HepG2 (cell line): ENCODE results near the gene CISD3. TPM values are rescaled to one million over a fixed set of nuclear protein-coding genes. Genes with fewer than 3 reads are reported as not detected.
A peak's percentile ranks its signal among the peaks of the same experiment; 100 is the strongest.

Experiments
- AGO2 ChIP-seq: fragments of 200-400 bp; formaldehyde crosslinking; optimal IDR thresholded peaks from 2 replicates; pipeline ENCODE3; 2017; ENCODE audit warnings: mild to moderate bottlenecking, low read depth, low read length, moderate library complexity
- ARID5B ChIP-seq: IDR thresholded peaks from 2 replicates; pipeline ENCODE4 v1.4.0; 2020; ENCODE audit warnings: mild to moderate bottlenecking, missing genetic modification reagents
- CBFB ChIP-seq: sonication (generic); formaldehyde crosslinking; IDR thresholded peaks from 2 replicates; pipeline ENCODE4 v1.4.0; 2020; ENCODE audit warnings: missing genetic modification reagents
- CERS6 ChIP-seq: sonication (generic); formaldehyde crosslinking; IDR thresholded peaks from 2 replicates; pipeline ENCODE4 v1.5.0; 2020; ENCODE audit warnings: missing genetic modification reagents
- HNF1A ChIP-seq, 2 experiments: sonication (generic) in 1 of 2; formaldehyde crosslinking in 1 of 2; IDR thresholded peaks; 2 replicates each; pipeline versions ENCODE4 v1.4.0 to v1.6.1; 2016 to 2020; ENCODE audit warnings: borderline replicate concordance in 1 of 2, low read depth in 1 of 2, mild to moderate bottlenecking in 1 of 2, missing genetic modification reagents in 1 of 2
- KMT2A ChIP-seq: sonication (generic); formaldehyde crosslinking; IDR thresholded peaks from 2 replicates; pipeline ENCODE4 v1.4.0; 2020; ENCODE audit warnings: missing genetic modification reagents
- MEIS1 ChIP-seq: sonication (generic); formaldehyde crosslinking; IDR thresholded peaks from 2 replicates; pipeline ENCODE4 v1.9.0; 2021; ENCODE audit warnings: mild to moderate bottlenecking, missing genetic modification reagents, moderate library complexity, borderline replicate concordance
- NFRKB ChIP-seq: fragments of 450-650 bp; IDR thresholded peaks from 2 replicates; pipeline ENCODE4 v1.6.1; 2017
- RBM22 ChIP-seq: fragments of 200-400 bp; formaldehyde crosslinking; optimal IDR thresholded peaks from 2 replicates; pipeline ENCODE3; 2017; ENCODE audit warnings: mild to moderate bottlenecking, low read length, moderate library complexity
- ZBTB44 ChIP-seq: sonication (generic); formaldehyde crosslinking; IDR thresholded peaks from 2 replicates; pipeline ENCODE4 v1.4.0; 2020; ENCODE audit warnings: missing genetic modification reagents
- ZFP1 ChIP-seq: IDR thresholded peaks from 2 replicates; pipeline ENCODE4 v1.6.1; 2016
- ZNF468 ChIP-seq: sonication (generic); formaldehyde crosslinking; IDR thresholded peaks from 2 replicates; pipeline ENCODE4 v1.8.0; 2022; ENCODE audit warnings: mild to moderate bottlenecking, moderate library complexity, missing genetic modification reagents
- polyA plus RNA-seq, 8 experiments: library from polyadenylated mRNA; depleted of rRNA in 3 of 8; stranded (reverse) in 7 of 8; unstranded in 1 of 8; fragments of >200 nt; fragmentation: Illumina TruSeq in 4 of 8; extraction: Trizol in 4 of 8; gene quantifications; 2 replicates each; pipeline versions ENCODE4 v1.2.1 to v1.2.3, GENCODE V29; 2011 to 2016; ENCODE audit warnings: low read depth in 4 of 8, missing spikeins in 1 of 8, mixed read lengths in 1 of 8; ENCODE audit not compliant: insufficient read depth in 1 of 8
- total RNA-seq, 5 experiments: library from RNA; depleted of rRNA; stranded (reverse); fragments of >200 nt; fragmentation: Illumina TruSeq; extraction: Trizol; gene quantifications; 2 replicates each; pipeline ENCODE4 v1.2.3, GENCODE V29; 2016; ENCODE audit warnings: low read depth in 1 of 5

CISD3 gene
- total and polyA plus RNA-seq, 2 of the 13 experiments (the other 11 are each of a cell fraction or from before 2014, with no cell fraction given), result 30.0 to 34.1 TPM

DNA sequence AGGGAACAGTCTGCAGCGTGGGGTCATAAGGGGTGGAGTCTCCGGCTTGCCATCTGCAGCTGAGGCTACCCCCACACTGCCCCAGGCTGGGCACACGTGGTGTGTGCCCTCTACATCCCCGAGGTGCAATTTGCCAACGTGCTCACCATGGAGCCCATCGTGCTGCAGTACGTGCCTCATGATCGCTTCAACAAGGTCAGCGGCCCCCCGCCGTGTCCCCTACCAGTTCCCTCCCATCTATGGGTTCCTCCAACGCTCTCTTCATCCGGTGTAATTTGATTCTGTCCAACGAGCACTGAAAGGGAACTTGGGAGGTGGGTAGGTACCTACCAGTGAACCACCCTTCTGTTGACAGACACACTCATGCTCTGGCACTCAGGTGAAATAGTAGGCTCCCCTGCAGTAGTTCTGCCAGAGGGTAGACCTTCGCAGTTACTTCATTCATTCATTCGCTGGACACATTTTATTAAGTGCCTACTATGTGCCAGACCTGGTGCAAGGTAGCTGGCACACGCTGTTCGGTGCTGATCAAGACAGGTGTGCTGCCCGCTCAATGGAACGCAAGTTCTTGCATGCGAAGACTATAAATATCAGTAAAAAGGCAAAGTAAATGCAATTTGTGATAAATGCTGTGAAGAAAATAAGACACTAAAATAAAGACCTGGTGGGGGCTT lies 22.3 kb upstream of the CISD3 start (continued):
- TF ChIP-seq HNF1A (IDR thresholded peaks at IDR 0.05; ENCODE audit: low read depth), result no peak
- TF ChIP-seq HNF1A (CRISPR knock-in tag; IDR thresholded peaks at IDR 0.05; ENCODE audit: borderline replicate concordance), result peak; percentile 27; the same call in 1 of the 2 replicates
- no peak for TF ChIP-seq ZNF468 (CRISPR knock-in tag)
- no peak for TF ChIP-seq CERS6
- no peak for TF ChIP-seq KMT2A (CRISPR knock-in tag)
- TF ChIP-seq AGO2, result peak; percentile 84
- TF ChIP-seq ZFP1, result no peak
- no peak for TF ChIP-seq CBFB (CRISPR knock-in tag)
- no peak for TF ChIP-seq ZBTB44 (CRISPR knock-in tag)
- no peak for TF ChIP-seq MEIS1 (CRISPR knock-in tag)
- no peak for TF ChIP-seq ARID5B
- TF ChIP-seq NFRKB, result no peak
- TF ChIP-seq RBM22, result peak; percentile 47
